DOHH2 (cell line): ENCODE results near the gene GRHL3.

ENCODE experiments used
- CTCF ChIP-seq: fragments of 200-600 bp; sonication (generic); IDR thresholded peaks from one replicate; pipeline ENCODE4 v1.5.1; 2014; ENCODE audit warnings: antibody characterized with exemption, mild to moderate bottlenecking, low read depth, low read length; ENCODE audit not compliant: poor library complexity, severe bottlenecking
- EZH2phosphoT487 ChIP-seq: fragments of 200-600 bp; sonication (generic); IDR thresholded peaks from 2 replicates; pipeline ENCODE4 v1.6.1; 2017; ENCODE audit warnings: borderline replicate concordance, mild to moderate bottlenecking, antibody characterized with exemption, low read length, moderate library complexity, mixed read lengths

- TF ChIP-seq CTCF (no peak), EZH2phosphoT487 (no peak)
Measured at GRCh38 chr1:24387636-24388175, 68.5 kb downstream of the GRHL3 start.
